PFSK-1 (cell line): ENCODE results near the gene IL36B.

Experiments used
- FOXP2 ChIP-seq: optimal IDR thresholded peaks from 2 replicates; pipeline ENCODE3; 2011; ENCODE audit warnings: borderline replicate concordance, control low read depth, inconsistent platforms; ENCODE audit not compliant: insufficient read depth; ENCODE audit errors: extremely low read length, extremely low read depth
- POLR2AphosphoS5 ChIP-seq: IDR thresholded peaks from 2 replicates; pipeline ENCODE4 v1.6.1; 2012; ENCODE audit warnings: low read depth, mild to moderate bottlenecking, control low read depth, low read length, moderate library complexity
- REST ChIP-seq, 2 experiments: IDR thresholded peaks; 2 replicates each; pipeline versions ENCODE4 v1.6.1 to v1.8.0; 2011 to 2012; ENCODE audit warnings: low read depth in 2 of 2, low read length in 2 of 2, control low read depth in 1 of 2, inconsistent platforms in 1 of 2, mild to moderate bottlenecking in 1 of 2, moderate library complexity in 1 of 2; ENCODE audit not compliant: insufficient read depth in 1 of 2
- SIN3A ChIP-seq: IDR thresholded peaks from 2 replicates; pipeline ENCODE4 v1.6.1; 2012; ENCODE audit warnings: mild to moderate bottlenecking, low read length, moderate library complexity, borderline replicate concordance; ENCODE audit not compliant: insufficient read depth
- TAF1 ChIP-seq: IDR thresholded peaks from 2 replicates; pipeline ENCODE4 v1.6.1; 2012; ENCODE audit warnings: low read length, control low read depth, borderline replicate concordance; ENCODE audit not compliant: insufficient read depth

DNA sequence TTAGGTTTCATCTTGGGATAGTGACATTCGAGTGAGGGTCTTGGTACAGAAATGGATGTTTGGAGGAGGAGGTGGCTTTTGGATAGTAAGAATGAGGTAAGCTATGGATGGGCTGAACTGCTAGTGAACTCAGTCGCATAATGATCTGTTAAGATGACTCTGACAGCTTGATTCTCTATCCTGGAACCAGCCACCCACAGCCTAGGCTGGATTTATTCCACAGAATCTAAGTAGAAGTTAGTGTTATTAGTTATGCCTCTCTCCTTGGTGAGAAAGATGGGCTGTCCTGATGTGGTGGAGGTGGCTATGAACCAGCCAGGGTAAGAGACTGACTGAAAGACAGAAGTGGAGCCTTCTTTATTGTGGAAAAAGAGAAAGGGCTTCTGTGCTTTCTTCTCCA lies 25.0 kb downstream of the IL36B start:
- TF ChIP-seq TAF1 = no peak
- no peak for TF ChIP-seq POLR2AphosphoS5
- no peak for TF ChIP-seq REST (IDR thresholded peaks at IDR 0.05; ENCODE audit: insufficient read depth in 1 of 2, low read depth in 2 of 2, low read length in 2 of 2)
- TF ChIP-seq SIN3A = no peak
- no peak for TF ChIP-seq FOXP2
